Coronary artery (tissue), 2 donors: ENCODE results near the gene TLK2.

Experiments
- DNase-seq: peaks from one replicate; pipeline ENCODE4 v3.0.0-alpha.2; 2017; ENCODE audit warnings: low spot score
- H3K27ac ChIP-seq, 2 donors: fragments of 200-600 bp; sonication (generic); one replicate each; pipeline ENCODE4 v1.5.1; 2016 to 2019
- H3K4me3 ChIP-seq: fragments of 200-600 bp; sonication (generic); 2 replicates; pipeline ENCODE4 v1.5.1; 2016; ENCODE audit warnings: mild to moderate bottlenecking, moderate library complexity
- CTCF ChIP-seq: fragments of 200-600 bp; sonication (generic); IDR thresholded peaks from one replicate; pipeline ENCODE4 v1.5.1; 2019; ENCODE audit warnings: antibody characterized with exemption

The TLK2 gene

GRCh38 chr17:62631086-62631935 is 152.7 kb downstream of the TLK2 start:
- DNase-seq, result no peak
- Histone ChIP-seq H3K27ac (no peak overlapping the region), H3K4me3 (no peak overlapping the region)
- no peak for TF ChIP-seq CTCF

GRCh38 chr17:62631936-62632924 is 153.6 kb downstream of the TLK2 start:
- no peak for DNase-seq
- H3K4me3 ChIP-seq, result no peak overlapping the region
- no peak overlapping the region for H3K27ac ChIP-seq
- no peak for TF ChIP-seq CTCF

- no peak for TF ChIP-seq CTCF
- Histone ChIP-seq H3K4me3 (no peak overlapping the region), H3K27ac (no peak overlapping the region)
- no peak for DNase-seq
These were observed 159.2 kb downstream of the TLK2 start for GRCh38 chr17:62637809-62638208.

GRCh38 chr17:62641153-62641552 is 162.5 kb downstream of the TLK2 start:
- Histone ChIP-seq H3K4me3 (no peak overlapping the region), H3K27ac (no peak overlapping the region)
- DNase-seq, result no peak
- TF ChIP-seq CTCF, result no peak

GRCh38 chr17:62641951-62642350 is 163.3 kb downstream of the TLK2 start:
- H3K4me3 ChIP-seq, result no peak overlapping the region
- no peak for TF ChIP-seq CTCF
- DNase-seq, result no peak
- no peak overlapping the region for H3K27ac ChIP-seq

DNA sequence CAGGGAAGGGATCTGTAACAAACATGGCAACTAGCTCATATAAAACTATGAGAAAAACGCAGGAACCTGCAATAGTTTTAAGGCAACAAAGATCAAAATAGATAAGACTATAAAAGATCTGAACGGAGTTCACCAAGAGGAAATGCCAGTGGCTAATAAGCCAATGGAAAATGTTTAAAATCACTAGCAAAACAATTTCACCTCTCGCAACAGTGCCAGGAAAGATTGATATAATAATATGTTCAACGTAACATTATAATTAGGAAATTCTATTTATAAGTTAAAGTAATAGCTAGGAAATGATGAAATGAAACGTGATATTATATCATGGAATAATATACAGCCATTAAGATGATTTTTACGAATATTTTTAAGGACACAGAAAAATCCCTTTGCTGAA is 164.9 kb downstream of the TLK2 start:
- DNase-seq, result no peak
- no peak for TF ChIP-seq CTCF
- H3K27ac ChIP-seq, result no peak overlapping the region
- no peak overlapping the region for H3K4me3 ChIP-seq
